ENCODE data around the gene CLCNKB.
"Not testable (repeated sequence)": the region's sequence is repeated elsewhere in the genome, so short reads cannot be mapped to it uniquely, and the experiment has no call there.

The CLCNKB gene

DNA sequence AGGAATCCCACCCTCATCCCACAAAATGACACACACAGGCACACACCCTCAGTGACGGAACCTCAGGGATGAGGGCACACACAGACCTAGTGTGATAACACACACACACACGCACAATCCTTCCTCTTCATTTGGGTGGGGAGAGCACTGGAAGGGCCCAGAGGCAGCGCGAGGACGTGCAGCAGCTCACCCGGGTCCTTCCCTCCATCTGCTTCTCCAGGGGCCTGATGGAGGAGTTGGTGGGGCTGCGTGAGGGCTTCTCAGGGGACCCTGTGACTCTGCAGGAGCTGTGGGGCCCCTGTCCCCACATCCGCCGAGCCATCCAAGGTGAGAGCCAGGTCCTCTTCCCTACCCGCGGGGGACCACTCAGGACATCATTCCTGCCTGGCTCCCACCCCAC, 21.2 kb upstream of the CLCNKB start:
- TF ChIP-seq, protein P1, sequence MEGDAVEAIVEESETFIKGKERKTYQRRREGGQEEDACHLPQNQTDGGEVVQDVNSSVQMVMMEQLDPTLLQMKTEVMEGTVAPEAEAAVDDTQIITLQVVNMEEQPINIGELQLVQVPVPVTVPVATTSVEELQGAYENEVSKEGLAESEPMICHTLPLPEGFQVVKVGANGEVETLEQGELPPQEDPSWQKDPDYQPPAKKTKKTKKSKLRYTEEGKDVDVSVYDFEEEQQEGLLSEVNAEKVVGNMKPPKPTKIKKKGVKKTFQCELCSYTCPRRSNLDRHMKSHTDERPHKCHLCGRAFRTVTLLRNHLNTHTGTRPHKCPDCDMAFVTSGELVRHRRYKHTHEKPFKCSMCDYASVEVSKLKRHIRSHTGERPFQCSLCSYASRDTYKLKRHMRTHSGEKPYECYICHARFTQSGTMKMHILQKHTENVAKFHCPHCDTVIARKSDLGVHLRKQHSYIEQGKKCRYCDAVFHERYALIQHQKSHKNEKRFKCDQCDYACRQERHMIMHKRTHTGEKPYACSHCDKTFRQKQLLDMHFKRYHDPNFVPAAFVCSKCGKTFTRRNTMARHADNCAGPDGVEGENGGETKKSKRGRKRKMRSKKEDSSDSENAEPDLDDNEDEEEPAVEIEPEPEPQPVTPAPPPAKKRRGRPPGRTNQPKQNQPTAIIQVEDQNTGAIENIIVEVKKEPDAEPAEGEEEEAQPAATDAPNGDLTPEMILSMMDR (IDR thresholded peaks at IDR 0.05; ENCODE audit: control extremely low read depth, extremely low read depth, low read depth, missing control alignments), result no peak
- CTCF ChIA-PET, result interaction anchor here (1.6 to 2.1 kb wide), 2 partner anchors 12 to 15 kb away, joined by 6 to 7 read pairs; no protein-coding TSS in a partner anchor
- POLR2A ChIA-PET, result no interaction called here

DNA sequence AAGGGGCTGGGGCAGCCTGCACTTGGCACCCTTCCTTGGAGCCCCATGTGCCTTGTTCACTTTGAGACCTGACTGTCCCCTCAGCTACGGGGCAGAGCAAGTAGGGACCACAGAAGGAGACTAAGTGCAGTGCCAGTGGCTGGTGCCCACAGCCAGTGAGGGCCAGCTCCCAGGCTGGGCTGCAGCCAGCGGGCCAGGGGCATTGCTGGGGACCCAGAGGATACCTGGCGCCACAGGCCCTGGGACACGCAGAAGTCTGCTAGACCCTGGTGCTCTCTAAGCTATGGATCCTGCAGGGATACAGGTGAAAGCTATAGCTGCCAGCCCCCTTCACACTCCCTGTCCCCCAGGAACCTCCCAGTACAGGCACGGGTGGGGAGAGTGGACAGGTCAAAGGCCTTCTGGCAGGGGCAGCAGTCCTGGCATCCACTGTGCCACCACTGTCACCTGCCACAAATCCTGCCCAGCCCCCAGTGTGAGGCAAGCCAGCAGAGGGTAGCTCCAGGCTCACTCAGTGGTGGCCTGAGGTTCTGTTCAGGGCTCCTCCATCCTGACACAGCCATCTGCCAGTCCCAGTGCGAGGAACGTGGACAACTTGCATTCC, 20.4 kb upstream of the CLCNKB start:
- no peak for DNase-seq (ENCODE audit: extremely low spot score)
- ChIA-PET POLR2A (no interaction called here), CTCF (interaction anchor here (0.7 to 2.1 kb wide), 4 partner anchors 13 to 207 kb away, joined by 3 to 7 read pairs (median 4); no protein-coding TSS in a partner anchor)
- TF ChIP-seq, protein P1 (IDR thresholded peaks at IDR 0.05; ENCODE audit: control extremely low read depth, extremely low read depth, low read depth, missing control alignments), result no peak

More for the DNA sequence above, 21.2 kb upstream of the CLCNKB start:
- no peak for DNase-seq (ENCODE audit: extremely low spot score)

DNA sequence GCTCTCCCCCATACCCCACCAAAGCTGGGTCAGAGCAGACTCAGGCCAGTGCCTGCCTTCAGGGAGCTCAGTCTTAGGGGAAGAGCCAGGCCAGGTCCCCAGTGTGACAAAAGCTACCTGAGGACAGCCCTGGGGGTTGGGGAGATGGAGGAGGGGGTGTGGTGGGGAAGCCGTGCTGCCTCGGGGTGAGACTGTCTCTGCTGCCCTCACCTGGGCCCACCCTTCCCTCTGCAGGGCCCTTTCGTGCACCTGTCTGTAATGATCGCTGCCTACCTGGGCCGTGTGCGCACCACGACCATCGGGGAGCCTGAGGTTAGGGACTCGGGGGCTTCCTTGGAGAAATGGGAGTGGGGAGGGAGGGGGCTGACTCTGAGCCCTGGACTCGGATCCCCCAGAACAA, 17.3 kb upstream of the CLCNKB start:
- CTCF ChIA-PET, result interaction anchor here (2.0 kb wide), 1 partner anchor 56 kb away, joined by 4 read pairs; no protein-coding TSS in a partner anchor
- POLR2A ChIA-PET; DNase-seq (ENCODE audit: extremely low spot score): not testable (repeated sequence)

DNA sequence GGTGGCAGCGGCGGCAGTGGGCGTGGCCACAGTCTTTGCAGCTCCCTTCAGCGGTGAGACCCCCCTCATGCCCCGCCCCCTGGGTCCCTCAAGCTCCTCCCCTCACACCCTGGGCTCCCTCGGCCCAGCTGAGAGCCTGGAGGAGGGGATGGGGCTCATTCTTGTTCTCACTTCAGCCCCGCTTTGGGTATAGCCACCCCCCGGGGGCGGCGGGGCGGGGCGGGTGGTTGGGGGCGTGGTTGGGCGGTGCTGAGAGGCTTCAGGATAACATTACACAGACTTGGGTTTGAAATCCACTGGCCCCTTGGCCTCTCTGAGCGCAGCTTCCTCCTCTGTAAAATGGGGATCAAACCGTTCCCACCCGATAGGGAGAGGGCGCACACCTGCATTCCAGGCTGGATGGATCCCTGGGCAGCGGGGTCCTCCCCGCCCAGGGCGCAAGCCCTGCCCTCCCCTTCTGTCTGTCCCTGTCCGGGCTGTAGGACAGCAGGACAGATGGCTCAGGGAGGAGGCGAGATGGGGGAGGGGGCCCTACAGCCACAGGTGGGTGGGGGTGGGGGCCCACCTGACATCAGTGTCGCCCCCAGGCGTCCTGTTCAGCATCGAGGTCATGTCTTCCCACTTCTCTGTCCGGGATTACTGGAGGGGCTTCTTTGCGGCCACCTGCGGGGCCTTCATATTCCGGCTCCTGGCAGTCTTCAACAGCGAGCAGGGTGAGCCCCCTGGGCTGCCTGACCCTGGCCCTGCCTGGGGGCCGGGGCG, 16.7 kb upstream of the CLCNKB start:
- DNase-seq (ENCODE audit: extremely low spot score), result no peak
- ChIA-PET CTCF (interaction anchor here (2.0 kb wide), 1 partner anchor 55 kb away, joined by 4 read pairs; no protein-coding TSS in a partner anchor), POLR2A (no interaction called here)
- TF ChIP-seq, protein P1 (IDR thresholded peaks at IDR 0.05; ENCODE audit: control extremely low read depth, extremely low read depth, low read depth, missing control alignments), result no peak

DNA sequence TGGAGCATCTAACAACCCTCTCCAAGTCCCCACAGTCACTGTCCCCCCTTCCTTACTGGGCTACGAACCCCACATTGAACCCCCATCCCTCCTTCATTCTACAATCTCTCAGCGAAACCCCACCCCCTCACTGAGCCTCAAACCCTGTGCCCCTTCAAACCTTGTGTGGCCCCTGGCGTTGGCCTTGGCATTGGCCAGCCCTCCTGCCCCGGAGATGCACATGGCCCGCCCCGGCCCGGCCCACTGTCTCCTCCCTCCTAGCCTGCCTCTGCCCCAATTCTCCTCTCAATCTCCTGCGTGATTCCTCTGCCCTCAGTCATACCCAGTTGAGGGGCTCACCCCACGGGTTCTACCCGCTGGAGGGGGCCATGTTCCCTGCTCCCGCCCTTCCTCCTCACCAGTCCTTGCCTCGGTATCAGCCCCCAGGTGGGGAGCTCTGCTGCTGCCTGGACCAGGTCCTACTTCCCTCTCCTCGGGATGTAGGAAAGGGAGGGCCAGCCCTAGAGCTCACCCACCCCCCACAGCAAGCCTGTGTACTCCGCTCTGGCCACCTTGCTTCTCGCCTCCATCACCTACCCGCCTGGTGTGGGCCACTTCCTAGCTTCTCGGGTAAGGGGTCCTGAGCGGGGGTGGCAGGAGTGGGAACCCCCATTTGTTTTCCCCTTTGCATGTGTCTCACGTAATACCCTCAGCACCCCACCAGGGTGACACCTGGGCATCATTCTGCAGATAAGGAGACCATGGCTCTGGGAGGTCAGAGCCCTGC, 15.2 kb upstream of the CLCNKB start:
- POLR2A ChIA-PET, result no interaction called here
- CTCF ChIA-PET, result no interaction called here
- DNase-seq (ENCODE audit: extremely low spot score), result no peak
- TF ChIP-seq, protein P1 (IDR thresholded peaks at IDR 0.05; ENCODE audit: control extremely low read depth, extremely low read depth, low read depth, missing control alignments), result no peak

DNA sequence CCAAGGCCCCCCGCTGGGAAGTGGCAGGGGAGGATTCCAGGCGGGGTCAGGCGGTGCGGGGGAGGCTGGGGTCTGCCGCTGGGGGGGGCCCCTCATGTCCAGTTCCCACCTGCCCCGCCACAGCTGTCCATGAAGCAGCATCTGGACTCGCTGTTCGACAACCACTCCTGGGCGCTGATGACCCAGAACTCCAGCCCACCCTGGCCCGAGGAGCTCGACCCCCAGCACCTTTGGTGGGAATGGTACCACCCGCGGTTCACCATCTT, 14.6 kb upstream of the CLCNKB start:
- CTCF ChIA-PET; POLR2A ChIA-PET; DNase-seq (ENCODE audit: extremely low spot score): not testable (repeated sequence)

DNA sequence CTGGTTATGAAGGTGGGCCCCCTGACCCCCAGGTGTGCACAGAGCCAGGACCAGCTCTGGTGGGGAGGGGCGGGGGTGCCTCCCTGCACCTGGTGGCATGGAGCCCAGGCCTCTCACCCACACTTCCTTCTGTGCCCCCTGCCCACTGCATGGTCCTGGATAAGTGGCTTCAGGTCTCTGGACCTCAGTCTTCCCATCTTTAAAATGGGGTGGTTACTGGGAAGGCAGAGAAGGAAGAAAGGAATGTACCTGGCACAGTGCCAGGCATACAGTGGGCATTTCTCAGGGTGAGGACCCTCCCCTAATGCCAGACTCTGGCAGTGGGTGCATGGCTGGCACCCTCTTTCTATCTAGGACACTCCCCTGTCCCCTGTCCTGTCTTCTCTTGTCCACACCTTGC, 14.3 kb upstream of the CLCNKB start:
- no peak for DNase-seq (ENCODE audit: extremely low spot score)
- POLR2A ChIA-PET, result no interaction called here
- TF ChIP-seq, protein P1 (IDR thresholded peaks at IDR 0.05; ENCODE audit: control extremely low read depth, extremely low read depth, low read depth, missing control alignments), result no peak
- CTCF ChIA-PET, result no interaction called here
